Suppressor macrophage treated with lipopolysaccharide for 4 hours (primary cell): ENCODE measurements around the gene OR52K1.
"Not testable (repeated sequence)": the region's sequence is repeated elsewhere in the genome, so short reads cannot be mapped to it uniquely, and the experiment has no call there.

Source experiments
- DNase-seq: peaks from one replicate; pipeline ENCODE4 v3.0.0-alpha.2; 2020

The OR52K1 gene

DNA sequence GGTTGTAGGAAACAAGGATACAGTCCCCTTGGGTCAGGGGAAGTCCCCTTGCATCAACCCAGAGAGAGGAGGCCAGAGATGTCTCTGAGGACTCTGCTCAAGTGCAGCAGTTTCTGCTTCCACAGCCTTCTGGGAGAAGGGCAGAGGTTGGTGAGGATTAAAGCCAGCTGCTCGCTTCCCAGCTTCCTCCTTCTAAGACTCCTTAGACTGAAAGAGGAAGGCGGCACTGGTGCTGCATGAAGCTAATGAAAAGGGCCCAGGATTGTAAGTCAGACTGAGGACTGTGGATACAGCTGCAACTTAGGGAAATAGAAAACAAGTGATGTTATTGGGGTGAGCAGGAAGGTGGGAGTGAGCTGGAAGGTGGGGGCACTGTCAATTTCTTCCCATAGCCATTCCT lies at the start of gene OR52K1:
Gene OR52K1 (plus strand): TSS at position 202 of the 400 bp plus-strand sequence. CDS start 6,255 bp downstream, outside the sequence.
- DNase-seq = peak; percentile 75

DNA sequence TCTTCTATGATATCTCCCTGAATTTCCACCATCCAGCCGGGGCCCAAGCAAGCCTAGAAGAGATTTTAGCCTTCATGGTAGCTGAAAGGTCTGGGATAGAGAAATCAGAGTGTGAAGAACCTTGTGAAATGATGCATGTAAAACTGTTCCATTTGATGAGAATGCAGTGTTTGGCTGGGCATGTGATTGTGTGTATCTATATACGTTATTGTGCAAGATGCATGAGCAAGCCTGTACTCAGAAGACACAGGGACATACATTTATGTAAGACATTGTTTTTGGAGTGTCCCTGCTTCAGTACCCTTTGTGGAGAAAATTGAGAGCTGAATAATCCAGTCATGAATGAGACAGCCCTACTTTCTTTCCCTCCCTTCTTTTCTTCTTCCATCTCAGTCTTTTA lies 48.6 kb upstream of the OR52K1 start:
- peak; percentile 70 for DNase-seq

DNA sequence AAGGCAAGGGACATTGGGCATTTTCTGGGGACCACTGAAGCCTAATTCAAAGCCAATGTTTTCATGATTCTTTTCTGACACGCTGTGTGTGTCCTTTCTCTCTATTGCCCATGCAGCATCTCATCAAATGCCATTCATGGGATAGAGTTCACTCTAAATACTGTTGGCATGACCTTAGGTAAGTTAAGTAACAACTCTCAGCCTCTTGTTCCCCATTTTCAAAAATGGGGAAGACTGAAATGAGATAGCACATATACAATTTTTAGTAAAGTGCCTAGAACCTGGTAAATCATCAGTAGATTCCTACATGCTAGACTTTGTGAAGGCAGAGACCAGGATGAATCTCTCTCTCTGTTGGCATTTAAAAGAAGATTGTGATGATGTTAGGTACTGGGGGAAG lies 46.0 kb upstream of the OR52K1 start:
- DNase-seq = peak; percentile 18

DNA sequence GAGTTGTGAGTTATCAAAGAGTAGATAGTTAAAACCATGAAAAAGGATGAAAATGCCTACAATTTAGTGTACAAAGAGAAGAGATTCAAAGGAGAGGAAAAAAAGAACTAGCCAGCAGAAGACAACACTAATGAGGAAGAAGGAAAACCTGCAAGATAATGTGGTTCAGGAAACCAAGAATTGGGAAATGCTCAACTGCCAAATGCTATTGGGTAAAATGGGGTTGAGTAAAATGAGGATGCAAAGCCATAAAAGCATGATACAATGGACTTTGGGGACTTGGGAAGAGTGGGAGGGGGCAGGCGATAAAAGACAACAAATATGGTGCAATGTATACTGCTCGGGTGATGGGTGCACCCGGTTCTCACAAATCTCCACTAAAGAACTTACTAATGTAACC lies 40.9 kb upstream of the OR52K1 start:
- peak; percentile 48 for DNase-seq

DNA sequence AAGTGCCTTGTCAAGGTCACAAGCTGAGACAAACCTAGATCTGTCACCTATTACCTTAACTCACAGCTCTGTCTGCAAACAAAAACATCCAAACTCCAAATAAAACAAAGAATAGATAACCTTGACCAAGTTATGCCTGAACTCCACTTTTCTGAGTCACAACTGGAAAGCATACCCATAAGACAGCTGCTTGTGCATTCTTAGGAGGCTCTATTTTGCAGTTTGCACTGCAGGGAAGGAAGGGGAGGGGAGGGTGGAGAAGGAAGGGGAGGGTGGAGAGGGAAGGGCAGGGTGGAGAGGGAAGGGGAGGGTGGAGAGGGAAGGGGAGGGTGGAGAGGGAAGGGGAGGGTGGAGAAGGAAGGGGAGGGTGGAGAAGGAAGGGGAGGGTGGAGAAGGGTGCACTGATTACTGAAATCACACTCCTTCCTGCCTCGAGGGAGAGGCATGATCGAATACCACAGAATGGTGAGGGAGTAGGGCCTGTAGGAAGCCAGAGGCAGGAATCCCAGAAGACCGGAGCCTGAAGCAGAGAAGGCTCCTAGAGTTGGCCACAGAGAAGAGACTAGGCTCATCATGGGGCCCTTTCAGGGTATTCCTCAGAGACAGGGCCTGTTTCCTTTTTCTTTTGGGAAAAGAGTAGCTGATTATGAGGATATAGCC lies 39.1 kb upstream of the OR52K1 start:
- no peak for DNase-seq

DNA sequence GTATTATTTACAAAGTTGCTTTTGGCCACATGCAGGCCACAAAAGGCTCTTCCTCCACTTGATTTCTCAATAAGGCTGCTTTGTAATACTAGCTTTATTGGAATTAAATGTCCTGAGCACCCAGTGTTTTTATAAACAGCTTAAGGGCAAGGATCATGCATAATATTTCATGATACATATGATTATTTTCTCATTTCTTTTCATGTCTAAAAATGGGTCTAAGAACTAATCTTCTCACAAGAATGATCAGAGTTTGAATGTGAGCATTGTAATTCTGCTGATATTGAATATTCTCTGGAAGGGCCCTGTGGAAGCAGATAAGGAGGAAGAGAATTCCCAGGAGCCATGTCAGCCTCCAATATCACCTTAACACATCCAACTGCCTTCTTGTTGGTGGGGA lies 33.5 kb upstream of the OR52K1 start, which contains the start of gene OR52K2:
Gene OR52K2 (plus strand): TSS at position 301 of the 400 bp plus-strand sequence. CDS start 45 bp downstream, at position 346.
- DNase-seq = peak; percentile 11

DNA sequence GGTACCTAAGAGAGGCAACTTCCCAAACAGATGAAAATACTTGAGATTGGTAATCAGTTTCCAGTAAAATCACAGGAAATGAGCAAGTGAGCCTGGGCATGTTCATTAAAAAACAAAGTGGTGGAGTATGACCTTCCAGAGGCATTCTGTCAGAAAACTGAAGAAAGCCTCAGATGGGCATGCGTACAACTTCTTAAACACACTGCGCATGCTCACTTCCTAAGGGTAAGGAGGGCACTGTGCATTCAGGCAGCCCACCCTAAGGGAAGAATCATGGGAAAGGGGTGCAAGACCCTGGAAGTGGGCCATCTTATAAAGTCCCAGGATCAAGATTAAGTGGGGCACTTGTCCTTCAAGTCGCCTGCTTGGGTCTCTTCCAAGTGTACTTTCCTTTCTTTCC lies 29.3 kb upstream of the OR52K1 start:
- no peak for DNase-seq

DNA sequence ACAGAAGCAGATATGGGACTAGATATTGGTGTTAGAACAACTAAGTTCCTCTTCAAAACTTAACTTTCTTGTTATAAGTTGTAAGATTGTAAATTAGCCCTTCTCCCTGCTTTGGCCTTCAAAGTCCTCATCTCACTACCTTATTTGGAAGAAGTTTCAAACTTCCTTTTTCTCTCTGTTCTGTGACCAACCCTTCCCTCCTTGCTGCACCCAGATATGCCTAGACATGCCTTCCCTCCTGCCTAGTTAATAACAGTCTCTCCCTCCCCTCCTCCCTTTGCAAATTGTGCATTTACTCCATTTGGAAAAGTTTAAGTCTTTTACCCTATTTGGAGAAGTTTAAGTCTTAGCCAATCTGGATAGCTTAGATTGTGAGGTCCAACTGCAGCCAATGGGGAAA lies 28.4 kb upstream of the OR52K1 start:
- DNase-seq = no peak

DNA sequence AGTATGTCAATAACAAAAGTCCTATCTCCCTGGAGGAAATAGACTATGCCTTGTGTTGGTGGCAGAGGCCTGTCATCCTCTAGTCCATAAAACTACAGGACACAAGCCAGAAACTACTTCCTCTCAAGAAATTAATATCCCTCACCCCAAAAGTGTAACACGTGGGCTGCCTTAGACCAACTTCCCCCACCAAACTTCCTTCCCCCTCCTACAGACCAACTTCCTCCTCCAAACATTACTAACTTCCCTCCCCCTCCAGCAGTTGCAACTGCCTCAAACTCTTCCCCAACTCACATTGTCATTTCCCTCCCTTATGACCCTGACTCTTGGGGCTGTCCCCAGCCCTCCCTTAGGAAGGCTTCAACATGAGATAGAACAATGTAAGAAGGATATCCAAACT lies 27.0 kb upstream of the OR52K1 start:
- peak; percentile 89 for DNase-seq

DNA sequence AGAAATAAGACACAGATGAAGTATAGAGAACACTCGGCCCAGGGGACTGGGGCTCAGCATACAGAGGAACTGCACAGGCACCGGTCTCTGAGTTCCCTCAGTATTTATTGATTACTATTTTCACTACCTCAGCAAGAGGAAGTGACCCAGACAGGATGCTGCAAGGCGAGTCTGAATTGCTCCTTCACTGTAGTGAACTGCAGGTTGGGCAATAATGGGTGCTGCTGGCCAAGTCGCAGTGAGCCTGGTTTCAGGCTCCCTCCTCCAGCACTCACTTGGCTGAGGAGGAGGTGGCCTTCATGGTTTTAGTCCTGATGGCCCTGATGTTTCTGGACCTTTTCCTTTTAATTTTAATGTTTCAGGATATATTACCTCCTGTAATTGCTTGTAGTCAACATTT lies 22.9 kb upstream of the OR52K1 start:
- peak; percentile 51 for DNase-seq

DNA sequence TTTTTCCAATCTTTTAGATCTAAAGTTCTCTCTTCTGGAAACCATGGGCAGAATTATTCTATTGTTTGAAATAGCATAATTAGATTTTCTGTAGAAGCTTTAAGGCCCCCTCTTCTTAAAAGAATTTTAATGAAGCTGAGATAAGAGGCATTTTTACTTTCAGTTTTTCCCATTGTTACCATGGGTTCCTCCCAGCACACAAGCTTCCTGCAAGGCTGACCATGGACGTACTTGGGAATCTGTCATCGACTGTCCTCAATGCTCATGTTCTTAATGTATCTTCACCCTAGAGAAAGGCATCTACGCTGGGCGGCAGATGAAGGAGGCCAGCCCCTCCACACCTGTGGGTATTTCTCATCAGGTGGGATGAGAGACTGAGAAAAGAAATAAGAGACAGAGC lies 22.3 kb upstream of the OR52K1 start:
- no peak for DNase-seq

DNA sequence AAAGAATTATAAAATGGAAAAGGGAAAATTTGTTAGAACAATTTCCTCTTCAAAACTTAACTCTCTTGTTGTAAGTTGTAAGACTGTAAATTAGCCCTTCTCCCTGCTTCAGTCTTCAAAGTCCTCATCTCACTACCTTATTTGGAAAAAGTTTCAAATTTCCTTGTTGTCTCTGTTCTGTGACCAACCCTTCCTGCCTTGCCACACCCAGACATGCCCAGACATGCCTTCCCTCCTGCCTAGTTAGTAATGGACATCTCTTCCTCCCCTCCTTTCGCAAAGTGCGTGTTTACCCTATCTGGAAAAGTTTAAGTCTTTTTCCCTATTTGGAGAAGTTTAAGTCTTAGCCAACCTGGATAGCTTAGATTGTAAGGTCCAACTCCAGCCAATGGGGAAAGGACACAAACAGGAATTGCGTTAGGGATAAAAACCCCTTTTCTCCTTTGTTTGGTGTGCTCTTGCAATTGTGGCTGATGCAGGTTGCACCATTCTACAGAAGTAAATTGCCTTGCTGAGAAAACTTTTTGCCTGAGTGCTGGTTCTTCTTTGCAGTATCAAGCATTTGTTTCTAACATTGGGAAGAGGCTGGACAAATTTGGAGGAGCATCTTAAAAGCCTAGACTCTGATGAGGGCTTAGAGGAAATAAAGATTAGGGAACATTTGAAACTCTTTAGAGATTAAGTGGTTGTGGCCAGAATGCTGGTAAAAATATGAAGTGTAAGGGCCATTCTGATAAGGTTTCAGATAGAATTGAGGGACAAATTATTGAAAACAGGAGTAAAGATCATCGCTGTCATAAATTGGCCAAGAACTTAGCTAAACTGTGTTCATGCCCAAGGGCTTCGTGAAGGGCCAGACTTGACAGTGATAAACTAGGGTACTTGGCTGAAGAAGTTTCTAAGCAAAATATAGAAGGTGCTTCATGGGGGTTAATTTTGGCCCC lies 18.0 kb upstream of the OR52K1 start:
- no peak for DNase-seq

DNA sequence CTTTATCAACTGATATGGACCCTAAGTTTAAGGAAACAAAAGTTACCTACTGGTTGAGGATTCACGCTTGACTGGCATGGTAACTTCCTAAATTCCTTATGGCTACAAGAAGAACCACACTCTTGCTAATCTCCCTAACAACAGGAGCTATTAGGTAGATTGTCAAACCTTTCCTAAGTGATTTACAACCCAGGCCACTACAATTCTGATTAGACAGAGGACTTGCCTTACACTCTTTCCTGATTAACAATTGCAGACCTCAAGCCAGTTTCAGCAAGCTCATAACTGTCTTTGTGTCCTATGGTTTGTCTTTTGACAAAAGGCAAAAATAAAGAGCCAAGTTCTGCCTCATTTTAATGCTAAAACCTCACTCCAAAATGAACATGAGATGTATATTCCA lies 17.0 kb upstream of the OR52K1 start:
- no peak for DNase-seq

DNA sequence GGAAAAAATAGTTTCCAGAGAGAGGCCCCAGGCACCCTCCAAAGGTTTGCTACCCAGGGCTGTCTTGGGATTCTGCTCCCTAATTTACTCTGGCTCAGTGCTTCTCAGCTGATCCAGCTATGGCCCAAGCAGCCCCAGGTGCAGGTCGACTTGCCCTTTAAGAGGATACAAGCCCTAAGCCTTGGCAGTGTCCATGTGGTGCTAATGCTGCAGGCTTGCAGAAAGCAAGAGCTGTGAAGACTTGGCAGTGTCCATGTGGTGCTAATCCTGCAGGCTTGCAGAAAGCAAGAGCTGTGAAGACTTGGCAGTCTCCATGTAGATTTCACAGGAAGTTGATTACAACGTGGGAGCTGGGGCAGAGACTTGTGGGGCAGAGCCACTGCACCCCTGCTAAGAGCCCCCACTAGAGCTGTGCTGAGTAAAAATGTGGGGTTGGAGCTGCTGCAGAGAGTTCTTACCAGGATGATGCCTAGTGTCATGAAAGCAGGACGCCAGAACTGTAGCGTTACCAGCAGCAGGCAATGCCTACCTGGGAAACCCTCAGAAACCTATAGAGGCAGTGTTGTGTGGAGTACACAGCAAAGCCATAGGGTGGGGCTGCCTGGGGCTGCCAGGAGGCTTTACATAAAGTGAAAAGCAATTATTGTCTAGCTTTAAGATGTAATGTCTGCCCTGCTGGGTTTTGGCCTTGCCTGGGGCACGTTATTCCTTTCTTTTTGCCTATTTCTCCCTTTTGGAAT lies 16.1 kb upstream of the OR52K1 start:
- no peak for DNase-seq

DNA sequence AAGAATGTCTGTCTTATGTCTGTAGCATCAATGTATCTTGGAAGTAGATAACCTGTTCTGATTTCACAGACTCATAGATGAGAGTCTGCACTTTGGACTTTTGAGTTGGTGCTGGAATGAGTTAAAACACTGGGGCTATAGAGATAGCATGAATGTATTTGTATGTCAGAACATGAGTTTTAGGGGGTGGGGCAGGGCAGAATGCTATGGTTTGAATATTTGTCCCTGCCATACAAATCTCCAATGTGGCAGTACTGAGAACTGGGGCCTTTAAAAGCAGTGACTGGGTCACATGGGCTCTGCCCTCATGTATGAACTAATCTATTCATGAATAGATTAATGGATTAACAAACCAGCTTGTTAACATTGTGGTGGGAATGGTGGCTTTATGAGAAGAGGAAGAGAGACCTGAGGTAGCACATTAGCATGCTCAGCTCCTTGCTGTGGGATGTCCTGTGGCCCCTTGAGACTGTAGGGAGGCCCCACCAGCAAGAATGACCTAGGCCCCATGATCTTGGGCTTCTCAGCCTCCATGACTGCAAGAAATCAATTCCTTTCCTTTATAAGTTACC lies 15.5 kb upstream of the OR52K1 start:
- no peak for DNase-seq

DNA sequence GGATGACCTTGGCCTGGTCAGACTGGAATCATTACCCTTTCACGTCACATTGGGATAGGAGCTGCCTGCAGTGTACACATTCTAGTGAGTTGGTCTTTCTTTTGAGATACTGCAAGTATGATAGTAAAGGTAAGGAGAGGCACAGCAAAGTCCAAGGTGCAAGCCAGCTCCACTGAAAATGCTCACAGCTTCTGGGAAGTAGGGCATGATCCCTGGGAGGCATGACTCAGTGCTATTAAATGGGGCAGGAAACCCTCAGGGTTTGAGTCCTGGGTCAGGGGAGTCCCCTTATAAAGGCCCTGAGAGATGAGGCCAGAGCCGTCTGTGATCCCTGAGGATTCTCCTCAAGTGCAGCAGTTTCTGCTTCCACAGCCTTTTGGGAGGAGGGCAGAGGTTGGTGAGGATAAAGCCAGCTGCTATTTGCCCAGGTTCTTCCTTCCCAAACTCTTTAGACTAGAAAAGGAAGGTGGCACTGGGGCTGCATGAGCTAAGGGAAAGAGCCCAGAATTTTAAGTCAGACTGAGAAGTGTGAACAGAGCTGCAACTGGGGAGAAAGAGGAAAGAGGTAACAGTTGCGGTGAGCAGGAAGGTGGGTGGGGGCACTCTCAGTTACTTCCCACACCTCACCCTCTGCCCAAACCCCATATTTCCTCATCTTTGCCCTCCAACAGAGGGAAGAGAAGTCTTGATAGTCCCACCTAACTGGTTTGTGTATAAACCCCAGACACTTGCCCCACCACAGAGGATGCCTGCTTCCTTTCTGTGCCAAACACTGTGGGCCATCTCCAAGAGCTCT lies 14.4 kb upstream of the OR52K1 start:
- no peak for DNase-seq

DNA sequence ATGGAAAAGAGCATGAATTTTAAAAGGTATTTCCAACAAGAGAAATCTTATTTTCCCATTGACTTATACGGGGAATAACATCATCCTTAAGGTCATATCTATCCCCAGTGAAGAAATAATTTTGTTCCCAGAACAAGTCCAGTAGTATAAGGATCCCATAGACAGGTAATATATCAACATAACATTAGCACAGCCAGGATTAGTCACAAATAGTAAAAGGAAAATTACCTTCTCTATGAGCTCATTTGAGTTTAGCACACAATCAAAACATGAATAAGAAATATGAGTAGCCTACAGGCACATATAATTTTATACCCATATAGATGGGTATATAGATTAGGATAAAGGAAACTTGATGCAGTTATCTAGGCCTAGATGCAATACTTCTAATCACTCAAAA lies 2.8 kb upstream of the OR52K1 start:
- DNase-seq = no peak

DNA sequence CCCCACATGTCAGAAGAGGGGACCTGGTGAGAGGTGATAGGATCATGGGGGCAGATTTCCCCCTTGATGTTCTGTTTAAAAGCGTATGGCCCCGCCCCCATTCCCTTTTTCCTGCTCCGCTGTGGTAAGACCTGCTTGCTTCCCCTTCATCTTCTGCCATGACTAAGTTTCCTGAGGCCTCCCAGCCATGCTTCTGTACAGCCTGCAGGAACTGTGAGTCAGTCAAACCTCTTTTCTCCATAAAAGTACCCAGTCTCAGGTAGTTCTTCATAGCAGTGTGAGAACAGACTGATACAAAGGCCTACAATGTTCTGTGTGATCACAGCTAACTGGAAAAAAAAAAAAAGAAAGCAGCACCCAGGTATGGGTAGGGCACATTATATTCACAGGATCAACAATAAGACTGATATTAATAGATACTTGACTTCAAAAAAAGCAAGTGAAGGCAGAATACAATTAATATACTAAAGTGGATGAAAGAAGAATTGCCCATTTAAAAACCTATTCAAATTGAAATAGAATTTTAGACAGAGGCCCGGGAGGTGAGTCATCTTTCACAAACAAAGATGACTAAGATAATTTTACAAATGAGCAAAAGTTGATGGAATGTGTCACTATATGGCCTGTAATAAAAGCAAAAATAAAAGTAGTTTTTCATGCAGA lies 1.7 kb upstream of the OR52K1 start:
- peak; percentile 62 for DNase-seq

DNA sequence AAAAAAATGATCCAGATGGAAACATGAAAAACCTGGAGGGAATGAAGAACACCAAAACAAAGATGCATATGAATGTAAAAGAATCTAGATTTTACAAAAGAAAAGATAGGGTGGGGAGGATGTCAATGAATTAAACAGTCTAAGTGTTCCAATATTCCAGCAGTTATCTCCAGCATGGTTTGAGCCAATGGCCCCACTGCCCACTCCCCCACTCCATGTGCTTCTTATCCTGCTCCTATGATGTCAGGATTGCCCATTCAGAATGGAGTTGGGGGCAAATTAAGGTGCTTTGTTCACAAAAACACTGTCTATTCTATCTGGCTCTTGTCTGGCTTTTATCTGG lies 1.2 kb upstream of the OR52K1 start:
- no peak for DNase-seq

DNA sequence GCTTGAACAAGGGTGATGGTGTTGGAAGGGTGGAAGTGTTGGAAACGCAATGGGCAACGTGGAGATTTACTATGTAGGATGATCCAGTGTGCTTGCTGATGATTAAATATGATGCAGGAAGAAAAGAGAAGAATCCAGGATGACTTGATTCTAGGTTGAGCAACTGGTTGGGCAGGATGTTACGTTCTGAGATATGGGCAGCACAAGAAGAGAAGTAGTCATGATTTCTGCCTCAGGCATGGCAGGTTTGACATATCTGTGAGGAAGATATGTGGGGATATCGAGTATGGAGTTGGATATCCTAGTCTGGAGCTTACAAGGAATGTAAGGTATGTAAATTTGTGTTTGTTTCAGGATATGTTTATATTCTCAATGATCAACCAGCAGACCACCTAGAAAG lies 1.9 kb downstream of the OR52K1 start:
- no peak for DNase-seq

DNA sequence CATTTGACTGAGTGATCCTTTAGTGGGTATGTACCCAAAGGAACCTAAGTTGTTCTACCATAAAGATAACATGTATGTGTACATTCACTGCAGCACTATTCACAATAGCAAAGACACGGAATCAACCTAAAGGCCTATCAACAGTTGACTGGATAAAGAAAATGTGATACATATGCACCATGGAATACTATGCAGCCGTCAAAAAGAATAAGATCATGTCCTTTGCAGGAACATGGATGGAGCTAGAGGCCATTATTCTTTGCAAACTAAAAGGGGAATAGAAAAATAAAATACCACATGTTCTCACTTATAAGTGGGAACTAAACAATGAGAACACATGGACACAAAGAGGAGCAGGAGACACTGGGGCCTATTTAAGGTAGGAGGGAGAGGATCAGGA lies 9.0 kb downstream of the OR52K1 start:
- DNase-seq = not testable (repeated sequence)
